Bronchial epithelial cell (primary cell): ENCODE measurements around the gene PRR16. TPM values are rescaled to one million over a fixed set of nuclear protein-coding genes. Genes with fewer than 3 reads are reported as not detected.
A peak's percentile ranks its signal among the peaks of the same experiment; 100 is the strongest.

Experiments
- DNase-seq: peaks from one replicate; pipeline ENCODE4 v3.0.0-alpha.2; 2010; ENCODE audit warnings: low read depth
- FAIRE-seq: peaks from 2 replicates; lab custom pipeline; 2011; peaks lifted over from hg19 to GRCh38; lab: Jason Lieb, UNC
- H3K27me3 ChIP-seq: 2 replicates; pipeline ENCODE4 v1.5.1; 2011; ENCODE audit warnings: low read length; ENCODE audit not compliant: control insufficient read depth, insufficient read depth
- H3K36me3 ChIP-seq: 2 replicates; pipeline ENCODE4 v1.5.1; 2011; ENCODE audit warnings: low read length; ENCODE audit not compliant: control insufficient read depth, insufficient read depth
- H3K4me3 ChIP-seq: 2 replicates; pipeline ENCODE4 v1.5.1; 2011; ENCODE audit warnings: mild to moderate bottlenecking, low read depth, low read length, control low read depth
- CTCF ChIP-seq: IDR thresholded peaks from 2 replicates; pipeline ENCODE4 v1.5.1; 2011; ENCODE audit warnings: mild to moderate bottlenecking, moderate library complexity, low read length, control low read depth, inconsistent platforms; ENCODE audit not compliant: insufficient read depth, severe bottlenecking
- total RNA-seq: library from RNA; depleted of rRNA; stranded (reverse); fragments of >200 nt; gene quantifications from 2 replicates; pipeline ENCODE4 v1.2.1, GENCODE V29; 2014

PRR16 gene
- total RNA-seq, 1 donor from 2014 or later: 0.53 TPM

DNA sequence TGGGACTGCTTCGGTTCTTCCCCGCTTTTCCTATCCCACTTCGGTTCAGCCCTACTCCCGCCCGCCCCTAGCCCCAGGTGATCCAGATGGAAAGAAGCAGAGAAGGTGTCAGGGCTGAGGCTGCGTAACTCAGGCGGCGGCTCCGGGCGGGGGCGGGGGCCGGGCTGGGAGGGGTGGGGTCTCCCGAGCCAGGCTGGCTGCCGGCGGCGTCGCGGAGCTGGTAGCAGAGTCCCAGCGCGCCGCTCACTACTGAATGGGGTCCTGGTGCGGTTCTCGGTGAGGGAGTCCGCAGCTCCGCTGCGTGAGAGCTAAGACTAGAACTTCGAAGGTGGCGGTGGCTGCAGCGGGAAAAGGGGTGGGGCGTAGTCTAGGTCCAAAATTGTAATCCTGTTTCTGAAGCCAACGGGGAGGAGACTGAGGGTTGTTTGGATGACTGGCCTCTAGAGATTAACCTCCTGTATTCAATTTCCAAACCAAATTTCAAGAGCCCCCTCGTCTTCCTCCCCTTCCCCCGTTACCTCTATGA, 1.4 kb downstream of the PRR16 start:
- H3K4me3 ChIP-seq: peak overlapping the region; percentile 34
- H3K27me3 ChIP-seq: peaks cover 14% of the 10 kb centered on the region
- TF ChIP-seq CTCF: no peak
- DNase-seq (no peak), FAIRE-seq (no peak)
- no peaks in the 10 kb centered on the region for H3K36me3 ChIP-seq

DNA sequence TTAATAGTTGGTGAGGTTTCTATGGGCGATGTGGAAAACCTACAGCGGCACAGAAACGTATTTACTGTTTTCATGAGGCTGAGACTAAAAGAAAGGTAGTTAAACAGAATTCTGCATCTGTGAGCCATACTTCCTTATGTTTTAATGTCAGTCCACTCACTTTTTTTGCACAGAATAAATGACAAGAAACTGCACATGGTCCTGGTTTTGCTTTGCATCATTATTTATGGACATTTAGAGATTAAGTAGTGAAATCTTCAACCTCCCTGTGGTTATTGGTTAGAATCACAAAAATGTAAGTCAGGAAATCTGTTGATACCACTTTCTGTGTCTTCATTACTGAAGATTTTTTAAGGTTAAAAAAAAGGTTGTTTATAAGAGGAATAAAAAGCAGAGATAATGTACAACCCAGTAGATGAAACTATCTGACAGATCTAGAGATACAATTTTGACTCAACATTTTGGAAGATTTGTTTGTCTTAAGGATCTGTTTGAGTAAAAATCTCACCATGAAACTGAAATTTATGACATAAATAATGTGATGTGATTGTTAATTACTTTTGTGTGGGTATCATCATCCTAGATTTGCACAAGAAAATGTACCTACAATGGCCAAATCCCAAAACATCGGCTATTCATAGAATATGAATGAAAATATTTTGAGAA, 2.4 kb downstream of the PRR16 start:
- no peaks in the 10 kb centered on the region for H3K36me3 ChIP-seq
- TF ChIP-seq CTCF: no peak
- DNase-seq (no peak), FAIRE-seq (no peak)
- peaks cover 14% of the 10 kb centered on the region for H3K27me3 ChIP-seq
- H3K4me3 ChIP-seq: no peak overlapping the region

GRCh38 chr5:120471971-120472370, 7.9 kb downstream of the PRR16 start:
- TF ChIP-seq CTCF: no peak
- FAIRE-seq (no peak), DNase-seq (no peak)
- H3K36me3 ChIP-seq: no peaks in the 10 kb centered on the region
- H3K4me3 ChIP-seq: no peak overlapping the region
- H3K27me3 ChIP-seq: no peaks in the 10 kb centered on the region

- Histone ChIP-seq H3K4me3 (no peak overlapping the region), H3K27me3 (no peaks in the 10 kb centered on the region), H3K36me3 (no peaks in the 10 kb centered on the region)
- no peak for TF ChIP-seq CTCF
- FAIRE-seq (no peak), DNase-seq (no peak)
Observed at GRCh38 chr5:120472911-120473310, 8.8 kb downstream of the PRR16 start.

DNA sequence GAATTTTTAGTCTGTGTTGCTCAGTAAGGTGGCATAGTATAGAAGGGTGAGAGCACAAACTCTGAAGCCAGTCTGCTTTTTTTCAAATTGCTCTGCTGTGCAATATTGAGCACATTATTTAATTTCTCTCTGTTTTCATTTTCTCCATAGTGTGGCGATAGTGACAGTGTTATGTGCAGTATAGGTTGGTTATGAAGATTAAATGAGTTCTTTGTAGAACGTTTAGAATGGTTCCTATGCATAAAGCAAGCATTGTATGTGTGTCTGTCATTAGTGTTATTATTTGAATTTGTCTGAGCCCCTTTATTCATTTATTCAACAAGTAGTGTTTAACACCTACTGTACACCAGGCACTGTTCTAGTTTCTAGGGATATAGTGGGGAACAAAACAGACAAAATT, 9.2 kb downstream of the PRR16 start:
- no peak for DNase-seq
- FAIRE-seq: no peak
- Histone ChIP-seq H3K27me3 (no peaks in the 10 kb centered on the region), H3K36me3 (no peaks in the 10 kb centered on the region), H3K4me3 (no peak overlapping the region)
- no peak for TF ChIP-seq CTCF

DNA sequence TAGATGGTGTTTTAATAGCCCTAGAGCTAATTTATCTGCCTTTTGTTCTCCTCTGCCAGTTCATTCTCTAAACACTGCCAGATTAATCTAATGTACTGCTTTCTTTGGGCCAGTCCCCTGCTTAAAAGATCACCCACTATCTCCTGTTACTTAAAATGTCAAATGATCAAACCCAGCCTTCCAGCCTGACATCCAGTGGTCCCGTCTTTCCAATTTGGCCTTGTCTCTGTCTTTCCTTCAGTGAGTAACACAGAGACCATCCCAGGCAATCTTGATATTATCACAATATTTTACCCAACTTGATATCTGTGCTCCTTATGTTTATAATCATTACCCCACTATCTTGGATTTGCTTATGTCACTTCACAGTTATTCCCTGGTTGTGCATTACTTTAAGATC, 12.0 kb downstream of the PRR16 start:
- no peak for FAIRE-seq
- TF ChIP-seq CTCF: no peak
- Histone ChIP-seq H3K4me3 (no peak overlapping the region), H3K27me3 (no peaks in the 10 kb centered on the region), H3K36me3 (no peaks in the 10 kb centered on the region)
- no peak for DNase-seq
